Measurements from ENCODE around the gene VDAC1. TPM values are rescaled to one million over a fixed set of nuclear protein-coding genes. Genes with fewer than 3 reads are reported as not detected.

The VDAC1 gene
- total RNA-seq, 4 donors from 2014 or later, result 151 to 220 (median 188) TPM

DNA sequence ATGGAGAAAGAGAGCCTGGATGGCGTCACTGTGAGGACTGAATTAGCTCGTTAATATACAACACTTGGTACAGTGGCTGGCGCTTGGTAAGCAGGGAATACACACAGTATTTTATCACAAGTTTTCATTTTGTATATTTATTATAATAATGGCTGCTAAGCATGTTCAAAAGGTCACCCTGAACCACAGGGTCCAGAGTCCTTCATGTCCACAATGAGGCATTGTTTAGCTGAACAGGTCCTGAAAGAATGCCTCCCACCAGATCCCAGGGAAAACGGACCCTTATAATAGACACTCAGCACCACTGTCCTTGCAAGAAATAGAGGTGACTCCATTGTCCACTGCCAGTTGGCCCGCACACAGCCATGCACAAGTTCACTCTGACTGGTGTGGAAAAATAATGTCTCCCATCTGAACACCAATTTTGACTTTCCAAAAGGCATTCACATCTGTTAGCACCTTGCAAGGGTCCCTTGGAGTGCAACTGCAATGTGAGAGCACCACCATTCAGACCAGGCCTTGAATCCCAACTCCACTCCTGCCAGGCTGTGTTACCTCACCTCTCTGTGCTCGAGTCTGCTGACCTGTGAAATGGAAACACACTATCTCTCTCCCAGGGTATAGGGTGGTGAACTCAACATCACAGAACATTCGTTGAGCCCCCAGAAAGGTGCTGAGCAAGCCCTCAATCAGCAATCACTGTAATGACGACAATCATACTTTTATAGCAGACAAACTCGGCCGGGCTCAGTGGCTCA lies 3.9 kb downstream of the VDAC1 start:
- H3K36me3 ChIP-seq, result peaks cover 0 to 24% (median 0%) of the 10 kb centered on the region in 3 donors
- intact Hi-C loops (cut with DNase I), result no loop called here
- TF ChIP-seq, protein P1, sequence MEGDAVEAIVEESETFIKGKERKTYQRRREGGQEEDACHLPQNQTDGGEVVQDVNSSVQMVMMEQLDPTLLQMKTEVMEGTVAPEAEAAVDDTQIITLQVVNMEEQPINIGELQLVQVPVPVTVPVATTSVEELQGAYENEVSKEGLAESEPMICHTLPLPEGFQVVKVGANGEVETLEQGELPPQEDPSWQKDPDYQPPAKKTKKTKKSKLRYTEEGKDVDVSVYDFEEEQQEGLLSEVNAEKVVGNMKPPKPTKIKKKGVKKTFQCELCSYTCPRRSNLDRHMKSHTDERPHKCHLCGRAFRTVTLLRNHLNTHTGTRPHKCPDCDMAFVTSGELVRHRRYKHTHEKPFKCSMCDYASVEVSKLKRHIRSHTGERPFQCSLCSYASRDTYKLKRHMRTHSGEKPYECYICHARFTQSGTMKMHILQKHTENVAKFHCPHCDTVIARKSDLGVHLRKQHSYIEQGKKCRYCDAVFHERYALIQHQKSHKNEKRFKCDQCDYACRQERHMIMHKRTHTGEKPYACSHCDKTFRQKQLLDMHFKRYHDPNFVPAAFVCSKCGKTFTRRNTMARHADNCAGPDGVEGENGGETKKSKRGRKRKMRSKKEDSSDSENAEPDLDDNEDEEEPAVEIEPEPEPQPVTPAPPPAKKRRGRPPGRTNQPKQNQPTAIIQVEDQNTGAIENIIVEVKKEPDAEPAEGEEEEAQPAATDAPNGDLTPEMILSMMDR (IDR thresholded peaks at IDR 0.05), result no peak
- TF ChIP-seq POLR2A (IDR thresholded peaks at IDR 0.05), result no peak
- H3K27ac ChIP-seq, result no peak overlapping the region
- H3K4me3 ChIP-seq, result no peak overlapping the region
- no peaks in the 10 kb centered on the region for H3K27me3 ChIP-seq
- 83 to 87% methylated on average over 6 to 10 of the region's 10 CpGs for WGBS, 2 donors
- H3K9me3 ChIP-seq, result no peaks in the 10 kb centered on the region
- no peak for DNase-seq
- peaks cover 33 to 82% (median 54%) of the 10 kb centered on the region in 3 donors for H3K4me1 ChIP-seq

DNA sequence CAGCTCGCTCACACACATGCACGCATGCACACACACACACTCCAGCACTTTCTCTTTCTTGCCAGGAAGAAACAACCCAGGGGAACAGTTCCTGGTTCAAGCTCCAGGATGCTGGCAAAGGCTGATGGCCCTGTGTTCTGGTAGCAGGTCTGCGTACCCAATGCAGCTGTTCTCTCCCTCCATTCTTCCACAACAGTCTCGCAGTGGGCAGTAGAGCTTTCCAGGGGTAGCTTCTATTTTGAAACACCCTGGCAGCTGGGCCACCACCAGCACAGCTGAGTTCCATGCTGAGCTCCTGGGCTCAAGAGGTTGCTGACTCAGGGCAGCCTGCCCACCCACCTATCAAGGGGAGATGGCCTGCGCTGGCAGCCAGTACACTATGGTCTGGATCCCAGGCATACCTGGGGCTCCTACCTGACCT lies 4.7 kb downstream of the VDAC1 start:
- no peak for DNase-seq
- TF ChIP-seq POLR2A (IDR thresholded peaks at IDR 0.05), result no peak
- TF ChIP-seq, protein P1 (IDR thresholded peaks at IDR 0.05), result no peak
- H3K9me3 ChIP-seq, result no peaks in the 10 kb centered on the region
- H3K4me1 ChIP-seq, result peaks cover 29 to 83% (median 55%) of the 10 kb centered on the region in 3 donors
- WGBS, 2 donors, result 81 to 100% methylated on average over 2 to 4 of the region's 5 CpGs
- H3K4me3 ChIP-seq, result no peak overlapping the region
- peak overlapping the region in 1 of 4 donors; percentile 9 for H3K27ac ChIP-seq
- peaks cover 0 to 24% (median 0%) of the 10 kb centered on the region in 3 donors for H3K36me3 ChIP-seq
- H3K27me3 ChIP-seq, result no peaks in the 10 kb centered on the region
- intact Hi-C loops (cut with DNase I), result no loop called here

DNA sequence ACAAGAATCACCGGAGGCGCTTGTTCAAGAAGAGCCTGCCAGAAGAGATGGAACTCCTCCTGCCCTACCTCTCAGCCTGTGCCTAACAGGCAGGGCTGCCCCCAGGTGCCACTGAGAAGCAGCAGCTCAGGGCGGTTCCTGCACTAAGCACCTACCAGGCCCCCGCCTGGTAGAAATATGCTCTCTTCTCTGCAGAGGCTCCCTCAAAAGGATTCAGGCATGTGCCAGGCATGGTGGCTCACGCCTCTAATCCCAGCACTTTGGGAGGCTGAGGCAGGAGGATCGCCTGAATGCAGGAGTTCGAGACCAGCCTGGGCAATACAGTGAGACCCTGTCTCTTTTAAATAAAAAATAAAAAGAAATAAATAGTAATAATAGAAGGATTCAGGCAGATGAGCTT lies 6.0 kb downstream of the VDAC1 start:
- Histone ChIP-seq H3K27me3 (no peaks in the 10 kb centered on the region), H3K9me3 (no peaks in the 10 kb centered on the region), H3K27ac (no peak overlapping the region), H3K36me3 (peaks cover 0 to 24% (median 0%) of the 10 kb centered on the region in 3 donors), H3K4me1 (peaks cover 29 to 96% (median 64%) of the 10 kb centered on the region in 3 donors), H3K4me3 (no peak overlapping the region)
- intact Hi-C loops (cut with DNase I), result no loop called here
- 83 to 88% methylated on average over 3 to 5 of the region's 7 CpGs for WGBS, 2 donors
- TF ChIP-seq, protein P1 (IDR thresholded peaks at IDR 0.05), result no peak
- TF ChIP-seq POLR2A (IDR thresholded peaks at IDR 0.05), result no peak
- no peak for DNase-seq

DNA sequence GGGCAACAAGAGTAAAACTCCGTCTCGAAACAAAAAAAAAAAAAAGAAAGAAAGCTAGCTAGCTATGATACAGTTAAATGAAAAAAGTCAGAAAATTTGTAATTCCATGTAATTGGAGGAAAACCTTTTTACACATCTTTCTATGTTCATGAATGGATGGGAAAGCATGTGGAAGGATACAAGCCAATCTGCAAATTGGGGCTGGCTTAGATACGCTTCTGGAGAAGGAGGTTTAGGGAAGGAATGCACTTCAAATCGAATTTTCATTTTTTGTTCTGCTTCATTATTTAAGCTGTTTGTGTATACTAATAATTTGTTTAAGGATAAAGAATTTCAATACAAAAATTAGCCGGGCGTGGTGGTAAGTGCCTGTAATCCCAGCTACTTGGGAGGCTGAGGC lies 6.7 kb downstream of the VDAC1 start:
- TF ChIP-seq, protein P1 (IDR thresholded peaks at IDR 0.05), result no peak
- no peak for TF ChIP-seq POLR2A (IDR thresholded peaks at IDR 0.05)
- Histone ChIP-seq H3K9me3 (no peaks in the 10 kb centered on the region), H3K36me3 (peaks cover 0 to 24% (median 0%) of the 10 kb centered on the region in 3 donors), H3K27me3 (no peaks in the 10 kb centered on the region), H3K4me1 (peaks cover 25 to 97% (median 64%) of the 10 kb centered on the region in 3 donors), H3K4me3 (no peak overlapping the region), H3K27ac (no peak overlapping the region)
- no peak for DNase-seq
- WGBS, 2 donors, result 60 to 70% methylated on average over 6 of the region's 6 CpGs
- intact Hi-C loops (cut with DNase I), result no loop called here

DNA sequence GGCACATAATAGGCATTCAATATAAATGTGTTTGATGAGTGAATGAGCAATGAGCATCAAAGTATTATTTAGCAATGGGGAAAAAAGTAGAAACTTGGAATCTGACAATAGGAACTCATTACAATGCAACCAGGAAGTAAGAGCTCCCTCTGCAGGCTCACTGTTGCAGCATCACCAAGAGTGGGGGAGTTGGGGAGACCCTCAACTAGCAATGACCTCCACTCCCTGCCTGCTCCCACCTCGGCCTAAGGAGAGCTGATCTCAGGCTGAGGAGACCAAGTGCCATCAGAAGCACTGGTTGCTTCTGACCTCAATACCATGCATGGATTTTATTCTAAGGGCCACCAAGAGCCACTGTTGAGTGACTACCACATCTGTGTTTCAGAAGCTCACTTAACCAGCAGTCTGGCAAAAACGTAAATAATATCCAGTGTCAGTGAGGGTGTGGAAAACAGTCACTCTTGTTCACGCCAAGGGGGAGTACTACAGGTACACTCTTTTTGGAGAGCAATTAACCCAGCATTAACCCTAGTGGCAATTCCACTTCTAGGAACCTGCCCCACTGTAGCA lies 8.0 kb downstream of the VDAC1 start:
- Histone ChIP-seq H3K27ac (no peak overlapping the region), H3K4me1 (peaks cover 15 to 94% (median 56%) of the 10 kb centered on the region in 3 donors), H3K9me3 (no peaks in the 10 kb centered on the region), H3K36me3 (peaks cover 0 to 28% (median 0%) of the 10 kb centered on the region in 3 donors), H3K4me3 (no peak overlapping the region), H3K27me3 (no peaks in the 10 kb centered on the region)
- WGBS, 2 donors, result 71 to 75% methylated on average over 2 to 3 of the region's 3 CpGs
- no peak for TF ChIP-seq POLR2A (IDR thresholded peaks at IDR 0.05)
- TF ChIP-seq, protein P1 (IDR thresholded peaks at IDR 0.05), result peak in 2 of 6 experiments; percentile 30 to 35
- DNase-seq, result no peak
- intact Hi-C loops (cut with DNase I), result no loop called here

Measured in esophagus squamous epithelium (tissue), 5 donors.